Suprapubic skin (tissue), 4 donors: ENCODE data around the gene C1orf216. TPM values are rescaled to one million over a fixed set of nuclear protein-coding genes. Genes with fewer than 3 reads are reported as not detected.

Experiments used
- DNase-seq, 2 donors: peaks; one replicate each; pipeline ENCODE4 v3.0.0-alpha.2; 2019; ENCODE audit warnings: low spot score in 2 of 2
- H3K27ac ChIP-seq: fragments of 200-600 bp; sonication (generic); one replicate; pipeline ENCODE4 v1.5.1; 2019
- H3K27me3 ChIP-seq: fragments of 200-600 bp; sonication (generic); one replicate; pipeline ENCODE4 v1.5.1; 2019
- H3K36me3 ChIP-seq: fragments of 200-600 bp; sonication (generic); one replicate; pipeline ENCODE4 v1.5.1; 2019
- H3K4me1 ChIP-seq: fragments of 200-600 bp; sonication (generic); one replicate; pipeline ENCODE4 v1.5.1; 2019
- H3K4me3 ChIP-seq: fragments of 200-600 bp; sonication (generic); one replicate; pipeline ENCODE4 v1.5.1; 2019; ENCODE audit warnings: mild to moderate bottlenecking
- H3K9me3 ChIP-seq: fragments of 200-600 bp; sonication (generic); one replicate; pipeline ENCODE4 v1.5.1; 2019
- CTCF ChIP-seq, 2 donors: fragments of 200-600 bp in 1 of 2; fragments of 450-650 bp in 1 of 2; sonication (generic) in 1 of 2; IDR thresholded peaks; one replicate each; pipeline ENCODE4 v1.5.1; 2016 to 2019; ENCODE audit warnings: antibody characterized with exemption in 2 of 2, mild to moderate bottlenecking in 1 of 2, moderate library complexity in 1 of 2
- EP300 ChIP-seq: sonication (generic); formaldehyde crosslinking; IDR thresholded peaks from one replicate; pipeline ENCODE4 v1.6.1; 2017; ENCODE audit warnings: antibody characterized with exemption
- POLR2A ChIP-seq, 2 donors: fragments of 450-650 bp; IDR thresholded peaks; one replicate each; pipeline ENCODE4 v1.6.1; 2017; ENCODE audit warnings: antibody characterized with exemption in 2 of 2, mild to moderate bottlenecking in 2 of 2, moderate library complexity in 2 of 2
- POLR2AphosphoS5 ChIP-seq, 3 donors: sonication (generic); formaldehyde crosslinking; IDR thresholded peaks; one replicate each; pipeline ENCODE4 v1.6.1; 2017; ENCODE audit warnings: antibody characterized with exemption in 3 of 3
- WGBS: methylation state at CpG from one replicate; pipeline ENCODE4 v1.1.5; 2018; 5-methylcytosine and 5-hydroxymethylcytosine counted together
- total RNA-seq, 4 donors: library from RNA; depleted of rRNA; stranded (reverse); fragments of >200 nt; gene quantifications; one replicate each; pipeline ENCODE4 v1.1.0, GENCODE V29; 2016

Gene C1orf216
- total RNA-seq, 4 donors from 2014 or later = 8.9 to 11.8 (median 9.5) TPM

GRCh38 chr1:35668506-35668905, 50.2 kb downstream of the C1orf216 start:
- Histone ChIP-seq H3K9me3 (no peaks in the 10 kb centered on the region), H3K4me1 (no peaks in the 10 kb centered on the region), H3K27me3 (peaks cover 20% of the 10 kb centered on the region), H3K27ac (no peak overlapping the region), H3K36me3 (no peaks in the 10 kb centered on the region), H3K4me3 (no peak overlapping the region)
- WGBS = 38% methylated on average over 5 of the region's 5 CpGs
- no peak for DNase-seq
- TF ChIP-seq POLR2A (IDR thresholded peaks at IDR 0.05) (no peak), CTCF (IDR thresholded peaks at IDR 0.05) (no peak), EP300 (no peak), POLR2AphosphoS5 (IDR thresholded peaks at IDR 0.05) (no peak)

- DNase-seq = no peak
- Histone ChIP-seq H3K36me3 (no peaks in the 10 kb centered on the region), H3K27me3 (peaks cover 11% of the 10 kb centered on the region), H3K4me1 (no peaks in the 10 kb centered on the region), H3K9me3 (no peaks in the 10 kb centered on the region), H3K27ac (no peak overlapping the region), H3K4me3 (no peak overlapping the region)
- 75% methylated on average over 1 of the region's 1 CpG for WGBS
- TF ChIP-seq POLR2AphosphoS5 (IDR thresholded peaks at IDR 0.05) (no peak), CTCF (IDR thresholded peaks at IDR 0.05) (no peak), EP300 (no peak), POLR2A (IDR thresholded peaks at IDR 0.05) (no peak)
These were observed 51.8 kb downstream of the C1orf216 start for GRCh38 chr1:35666916-35667315.

- no peak for DNase-seq
- TF ChIP-seq POLR2AphosphoS5 (IDR thresholded peaks at IDR 0.05) (no peak), POLR2A (IDR thresholded peaks at IDR 0.05) (no peak), CTCF (IDR thresholded peaks at IDR 0.05) (no peak), EP300 (no peak)
- no peaks in the 10 kb centered on the region for H3K36me3 ChIP-seq
- no peaks in the 10 kb centered on the region for H3K4me1 ChIP-seq
- peaks cover 10% of the 10 kb centered on the region for H3K27me3 ChIP-seq
- no peaks in the 10 kb centered on the region for H3K9me3 ChIP-seq
- H3K4me3 ChIP-seq = no peak overlapping the region
- 83% methylated on average over 2 of the region's 2 CpGs for WGBS
- H3K27ac ChIP-seq = no peak overlapping the region
These were observed 52.5 kb downstream of the C1orf216 start for GRCh38 chr1:35666216-35666615.

Other genes with a start within 250 kb of the C1orf216 start
- gene KIAA0319L, start 161.5 kb downstream of the C1orf216 start, total RNA-seq = 100 to 1,000 TPM in 2 of 4 donors, 10 to 100 TPM in 2; 52.1 to 124 (median 83.5) TPM
- gene NCDN, start 161.1 kb downstream of the C1orf216 start, total RNA-seq = 10 to 100 TPM; 14.1 to 26.2 (median 24.1) TPM
- gene TFAP2E, start 145.6 kb downstream of the C1orf216 start, total RNA-seq = 1 to 10 TPM; 3.2 to 9.0 (median 5.2) TPM
- 10 to 100 TPM; 34.8 to 53.9 (median 52.5) TPM for gene PSMB2, start 77.4 kb downstream of the C1orf216 start, total RNA-seq
- 1 to 10 TPM in 2 of 4 donors, under 1 TPM in 2; 0.13 to 1.8 (median 0.93) TPM for gene CLSPN, start 51.1 kb upstream of the C1orf216 start, total RNA-seq
- 10 to 100 TPM; 26.7 to 51.7 (median 33.3) TPM for gene AGO4, start 89.1 kb upstream of the C1orf216 start, total RNA-seq
- 10 to 100 TPM; 21.6 to 48.4 (median 35.4) TPM for gene AGO1, start 164.3 kb upstream of the C1orf216 start, total RNA-seq
- gene AGO3, start 212.2 kb upstream of the C1orf216 start, total RNA-seq = 10 to 100 TPM; 12.7 to 21.4 (median 18.1) TPM